ENCODE results near the gene F10. TPM values are rescaled to one million over a fixed set of nuclear protein-coding genes. Genes with fewer than 3 reads are reported as not detected.

F10 gene
- total RNA-seq, 3 donors from 2014 or later (not counting 1 experiment from before 2014, with no cell fraction given), result not detected

DNA sequence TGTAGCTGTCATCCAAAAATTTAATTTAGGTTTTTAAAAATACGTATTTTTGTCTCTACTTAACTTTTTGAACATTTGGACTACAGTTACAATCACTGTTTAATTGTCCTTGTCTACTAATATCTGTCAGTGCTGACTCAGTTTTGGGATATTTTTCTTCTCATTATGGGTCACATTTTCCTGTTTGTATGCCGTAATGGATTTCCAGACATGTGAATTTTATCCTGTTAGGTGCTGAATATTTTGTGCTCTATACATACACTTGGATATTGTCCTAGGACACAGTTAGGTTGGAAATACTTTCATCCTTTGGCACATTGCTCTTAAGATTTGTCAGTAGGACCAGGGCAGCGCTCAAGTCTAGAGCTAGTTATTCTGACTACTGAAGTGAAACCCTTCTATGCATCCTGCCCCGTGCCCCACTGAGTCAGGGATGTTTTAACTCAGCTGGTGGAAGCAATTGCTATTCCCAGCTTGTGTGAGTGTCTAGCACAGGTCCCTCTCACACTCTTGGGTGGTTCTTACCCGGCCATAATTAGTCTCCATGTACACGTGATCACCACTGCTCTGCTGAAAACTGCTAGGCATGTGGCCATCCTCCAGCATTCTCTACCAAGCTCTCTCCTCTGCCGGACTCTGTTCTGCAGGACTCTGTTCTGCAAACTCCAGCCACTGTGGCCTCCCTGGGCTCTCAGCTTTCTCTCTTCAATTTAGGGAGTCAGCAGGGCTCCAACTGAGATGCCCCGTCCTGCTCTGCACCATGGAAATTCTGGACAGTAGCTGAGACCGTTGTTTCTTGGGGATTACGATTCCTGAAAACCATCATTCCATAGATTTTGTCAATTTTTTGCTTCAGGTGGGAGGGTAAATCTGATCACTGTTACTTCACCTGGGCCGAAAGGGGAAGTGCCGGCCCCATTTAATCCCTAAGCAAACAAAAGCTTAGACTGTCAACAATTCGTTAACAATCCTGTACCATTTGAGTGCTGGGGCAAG is 47.0 kb downstream of the F10 start:
- WGBS (ENCODE audit: insufficient coverage), result 96% methylated on average over 12 of the region's 13 CpGs

DNA sequence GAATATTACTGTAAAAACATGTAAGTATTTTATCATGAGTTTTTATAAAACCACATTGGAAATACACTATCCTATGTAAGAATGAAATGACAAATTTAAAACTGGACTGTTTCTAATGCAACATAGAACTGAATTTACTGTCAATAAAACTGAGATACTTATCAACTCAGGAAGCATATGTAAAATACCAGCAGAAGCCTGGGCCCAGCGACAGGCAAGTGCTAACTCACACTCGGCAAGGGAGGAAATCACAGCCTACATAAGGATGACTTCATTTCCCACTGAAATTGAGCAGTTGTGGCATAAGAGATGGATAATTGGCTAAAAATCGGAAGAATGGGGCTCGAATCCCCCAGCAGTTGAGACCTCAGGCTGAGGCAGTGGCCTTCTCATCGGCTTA is 47.9 kb downstream of the F10 start:
- H3K4me3 Mint-ChIP-seq, result peak overlapping the region; percentile 38
- no peak overlapping the region for H3K27ac ChIP-seq (ENCODE audit: low read length)
- intact Hi-C loops (cut with micrococcal nuclease), result no loop called here

More for the DNA sequence above, 47.0 kb downstream of the F10 start:
- Mint-ChIP-seq H3K27me3 (ENCODE audit: low read depth in 2 of 2) (no peaks in the 10 kb centered on the region), H3K9me3 (peaks cover 2 to 3% of the 10 kb centered on the region in 2 donors), H3K4me1 (peaks cover 13 to 55% of the 10 kb centered on the region in 2 donors), H3K36me3 (no peaks in the 10 kb centered on the region), H3K4me3 (no peak overlapping the region), H3K27ac (peak overlapping the region in 1 of 2 donors; percentile 100)
- Histone ChIP-seq H3K4me3 (ENCODE audit: low read length) (no peak overlapping the region), H3K27me3 (ENCODE audit: control insufficient read depth, insufficient read depth, low read length) (no peaks in the 10 kb centered on the region), H3K27ac (ENCODE audit: low read length) (no peak overlapping the region), H3K36me3 (ENCODE audit: control insufficient read depth, insufficient read depth, low read length) (no peaks in the 10 kb centered on the region), H3K9me3 (ENCODE audit: control insufficient read depth, insufficient read depth, low read length) (no peaks in the 10 kb centered on the region), H3K4me1 (ENCODE audit: control insufficient read depth, insufficient read depth, low read length) (peaks cover 24% of the 10 kb centered on the region)
- DNase-seq, result no peak
- no peak for ATAC-seq
- TF ChIP-seq, protein P1, sequence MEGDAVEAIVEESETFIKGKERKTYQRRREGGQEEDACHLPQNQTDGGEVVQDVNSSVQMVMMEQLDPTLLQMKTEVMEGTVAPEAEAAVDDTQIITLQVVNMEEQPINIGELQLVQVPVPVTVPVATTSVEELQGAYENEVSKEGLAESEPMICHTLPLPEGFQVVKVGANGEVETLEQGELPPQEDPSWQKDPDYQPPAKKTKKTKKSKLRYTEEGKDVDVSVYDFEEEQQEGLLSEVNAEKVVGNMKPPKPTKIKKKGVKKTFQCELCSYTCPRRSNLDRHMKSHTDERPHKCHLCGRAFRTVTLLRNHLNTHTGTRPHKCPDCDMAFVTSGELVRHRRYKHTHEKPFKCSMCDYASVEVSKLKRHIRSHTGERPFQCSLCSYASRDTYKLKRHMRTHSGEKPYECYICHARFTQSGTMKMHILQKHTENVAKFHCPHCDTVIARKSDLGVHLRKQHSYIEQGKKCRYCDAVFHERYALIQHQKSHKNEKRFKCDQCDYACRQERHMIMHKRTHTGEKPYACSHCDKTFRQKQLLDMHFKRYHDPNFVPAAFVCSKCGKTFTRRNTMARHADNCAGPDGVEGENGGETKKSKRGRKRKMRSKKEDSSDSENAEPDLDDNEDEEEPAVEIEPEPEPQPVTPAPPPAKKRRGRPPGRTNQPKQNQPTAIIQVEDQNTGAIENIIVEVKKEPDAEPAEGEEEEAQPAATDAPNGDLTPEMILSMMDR (IDR thresholded peaks at IDR 0.05), result no peak
- intact Hi-C loops (cut with micrococcal nuclease), result no loop called here

DNA sequence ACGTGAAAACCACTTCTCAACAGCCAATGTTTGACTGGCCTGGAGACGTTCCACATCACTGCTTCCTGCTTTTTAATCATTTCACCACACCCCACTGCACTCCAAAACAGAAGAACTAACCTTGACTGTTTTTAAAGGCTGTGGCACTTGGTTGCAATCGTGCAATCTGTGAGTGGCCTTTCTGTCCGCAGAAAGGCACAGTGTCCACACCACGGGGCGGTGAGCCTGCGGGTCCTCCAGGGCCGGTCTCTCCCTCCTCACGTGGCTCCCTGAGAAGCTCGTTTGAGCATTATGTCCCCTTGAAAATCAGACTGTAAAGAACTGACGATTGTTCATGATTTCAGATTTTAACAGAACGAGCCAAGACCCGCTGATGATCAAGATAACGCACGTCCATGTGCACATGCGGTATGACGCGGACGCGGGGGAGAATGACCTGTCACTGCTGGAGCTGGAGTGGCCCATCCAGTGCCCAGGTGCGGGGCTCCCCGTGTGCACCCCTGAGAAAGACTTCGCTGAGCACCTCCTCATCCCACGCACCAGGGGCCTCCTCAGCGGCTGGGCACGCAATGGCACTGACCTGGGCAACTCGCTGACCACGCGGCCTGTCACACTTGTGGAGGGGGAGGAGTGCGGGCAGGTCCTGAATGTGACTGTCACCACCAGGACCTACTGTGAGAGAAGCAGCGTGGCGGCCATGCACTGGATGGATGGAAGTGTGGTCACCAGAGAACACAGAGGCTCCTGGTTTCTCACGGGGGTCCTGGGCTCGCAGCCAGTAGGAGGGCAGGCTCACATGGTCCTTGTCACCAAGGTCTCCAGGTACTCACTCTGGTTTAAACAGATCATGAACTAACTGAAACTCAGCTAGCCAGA is 48.9 kb downstream of the F10 start:
- no peak for DNase-seq
- no peaks in the 10 kb centered on the region for H3K36me3 ChIP-seq (ENCODE audit: control insufficient read depth, insufficient read depth, low read length)
- no peaks in the 10 kb centered on the region for H3K9me3 ChIP-seq (ENCODE audit: control insufficient read depth, insufficient read depth, low read length)
- WGBS (ENCODE audit: insufficient coverage), result 93% methylated on average over 34 of the region's 34 CpGs
- ATAC-seq, result no peak
- Mint-ChIP-seq H3K27me3 (ENCODE audit: low read depth in 2 of 2) (no peaks in the 10 kb centered on the region), H3K4me3 (peak overlapping the region; percentile 35), H3K9me3 (peaks cover 2 to 3% of the 10 kb centered on the region in 2 donors), H3K27ac (peak overlapping the region in 1 of 2 donors; percentile 100), H3K4me1 (peaks cover 14 to 56% of the 10 kb centered on the region in 2 donors), H3K36me3 (no peaks in the 10 kb centered on the region)
- intact Hi-C loops (cut with micrococcal nuclease), result no loop called here
- H3K27me3 ChIP-seq (ENCODE audit: control insufficient read depth, insufficient read depth, low read length), result no peaks in the 10 kb centered on the region
- no peak overlapping the region for H3K4me3 ChIP-seq (ENCODE audit: low read length)
- TF ChIP-seq, protein P1 (IDR thresholded peaks at IDR 0.05), result no peak
- no peak overlapping the region for H3K27ac ChIP-seq (ENCODE audit: low read length)
- peaks cover 31% of the 10 kb centered on the region for H3K4me1 ChIP-seq (ENCODE audit: control insufficient read depth, insufficient read depth, low read length)

More for the DNA sequence above, 47.9 kb downstream of the F10 start:
- 43% methylated on average over 5 of the region's 5 CpGs for WGBS (ENCODE audit: insufficient coverage)
- H3K27me3 ChIP-seq (ENCODE audit: control insufficient read depth, insufficient read depth, low read length), result no peaks in the 10 kb centered on the region
- DNase-seq, result peak in 1 of 2 donors; percentile 28
- Mint-ChIP-seq H3K9me3 (peaks cover 2 to 3% of the 10 kb centered on the region in 2 donors), H3K27me3 (ENCODE audit: low read depth in 2 of 2) (no peaks in the 10 kb centered on the region), H3K36me3 (no peaks in the 10 kb centered on the region), H3K27ac (peak overlapping the region in 1 of 2 donors; percentile 100), H3K4me1 (peaks cover 5 to 54% of the 10 kb centered on the region in 2 donors)
- no peak overlapping the region for H3K4me3 ChIP-seq (ENCODE audit: low read length)
- peaks cover 26% of the 10 kb centered on the region for H3K4me1 ChIP-seq (ENCODE audit: control insufficient read depth, insufficient read depth, low read length)
- peak; percentile 42 to 84 (median 81) for ATAC-seq
- H3K36me3 ChIP-seq (ENCODE audit: control insufficient read depth, insufficient read depth, low read length), result no peaks in the 10 kb centered on the region
- no peaks in the 10 kb centered on the region for H3K9me3 ChIP-seq (ENCODE audit: control insufficient read depth, insufficient read depth, low read length)
- TF ChIP-seq, protein P1 (IDR thresholded peaks at IDR 0.05), result no peak
